GM23338 (cell line): ENCODE data around the gene TNFRSF1A. TPM values are rescaled to one million over a fixed set of nuclear protein-coding genes. Genes with fewer than 3 reads are reported as not detected.

Experiments used
- NANOG ChIP-seq: IDR thresholded peaks from 2 replicates; pipeline ENCODE4 v1.6.1; 2016; ENCODE audit warnings: antibody characterized with exemption, borderline replicate concordance
- polyA plus RNA-seq: library from polyadenylated mRNA; unstranded; fragments of >200 nt; fragmentation: Nextera tagmentation; extraction: Ambion mirVana; gene quantifications from 2 replicates; pipeline ENCODE4 v1.2.1, GENCODE V29; 2016
- total RNA-seq: library from RNA; depleted of rRNA; stranded (reverse); fragments of >200 nt; shearing (Covaris generic); gene quantifications from 2 replicates; pipeline ENCODE4 v1.2.3, GENCODE V29; 2014
- TF ChIP-seq, protein P1 (sequence below): fragments of 250-450 bp; sonication (Bioruptor Pico); IDR thresholded peaks from 2 replicates; pipeline ENCODE4 v1.5.0; 2020; ENCODE audit warnings: mild to moderate bottlenecking, moderate library complexity
- TF ChIP-seq, protein P2 (sequence below), 2 experiments: fragments of 200-600 bp in 1 of 2; sonication (generic) in 1 of 2; conservative IDR thresholded peaks; 2 replicates each; pipeline versions ENCODE4 v1.5.1 to v1.6.1; 2016 to 2017; ENCODE audit warnings: antibody characterized with exemption in 2 of 2, low read depth in 2 of 2, mild to moderate bottlenecking in 2 of 2, moderate library complexity in 1 of 2
- TF ChIP-seq, protein P3 (sequence below): IDR thresholded peaks from one replicate; pipeline ENCODE4 v1.6.1; 2018; ENCODE audit warnings: antibody characterized with exemption; ENCODE audit not compliant: unreplicated experiment

Gene TNFRSF1A
- total and polyA plus RNA-seq, 2 experiments from 2014 or later = 24.3 to 43.4 TPM

DNA sequence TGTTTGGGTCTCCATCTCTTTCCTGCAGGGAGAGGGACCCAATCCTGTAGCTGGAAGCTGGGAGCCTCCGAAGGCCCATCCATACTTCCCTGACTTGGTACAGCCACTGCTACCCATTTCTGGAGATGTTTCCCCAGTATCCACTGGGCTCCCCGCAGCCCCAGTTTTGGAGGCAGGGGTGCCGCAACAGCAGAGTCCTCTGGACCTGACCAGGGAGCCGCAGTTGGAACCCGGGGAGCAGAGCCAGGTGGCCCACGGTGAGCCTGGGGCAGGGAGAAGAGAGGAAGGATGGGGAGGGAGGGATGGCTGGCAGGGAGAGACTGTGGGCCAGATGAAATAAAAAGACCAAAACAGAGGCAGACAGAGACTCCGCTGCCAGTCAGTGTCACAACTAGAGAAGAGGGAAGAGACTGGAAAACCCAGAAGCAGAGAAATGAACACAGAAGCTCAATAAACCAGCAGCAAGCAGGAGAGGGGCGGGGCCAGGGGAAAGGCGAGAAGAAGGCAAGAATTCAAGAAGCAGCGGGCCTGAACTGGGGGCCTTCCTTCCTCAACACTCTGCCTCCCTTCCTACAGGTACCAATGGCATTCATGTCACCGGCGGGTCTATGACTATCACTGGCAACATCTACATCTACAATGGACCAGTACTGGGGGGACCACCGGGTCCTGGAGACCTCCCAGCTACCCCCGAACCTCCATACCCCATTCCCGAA, 48.4 kb upstream of the TNFRSF1A start (continued):
- TF ChIP-seq, protein P1, sequence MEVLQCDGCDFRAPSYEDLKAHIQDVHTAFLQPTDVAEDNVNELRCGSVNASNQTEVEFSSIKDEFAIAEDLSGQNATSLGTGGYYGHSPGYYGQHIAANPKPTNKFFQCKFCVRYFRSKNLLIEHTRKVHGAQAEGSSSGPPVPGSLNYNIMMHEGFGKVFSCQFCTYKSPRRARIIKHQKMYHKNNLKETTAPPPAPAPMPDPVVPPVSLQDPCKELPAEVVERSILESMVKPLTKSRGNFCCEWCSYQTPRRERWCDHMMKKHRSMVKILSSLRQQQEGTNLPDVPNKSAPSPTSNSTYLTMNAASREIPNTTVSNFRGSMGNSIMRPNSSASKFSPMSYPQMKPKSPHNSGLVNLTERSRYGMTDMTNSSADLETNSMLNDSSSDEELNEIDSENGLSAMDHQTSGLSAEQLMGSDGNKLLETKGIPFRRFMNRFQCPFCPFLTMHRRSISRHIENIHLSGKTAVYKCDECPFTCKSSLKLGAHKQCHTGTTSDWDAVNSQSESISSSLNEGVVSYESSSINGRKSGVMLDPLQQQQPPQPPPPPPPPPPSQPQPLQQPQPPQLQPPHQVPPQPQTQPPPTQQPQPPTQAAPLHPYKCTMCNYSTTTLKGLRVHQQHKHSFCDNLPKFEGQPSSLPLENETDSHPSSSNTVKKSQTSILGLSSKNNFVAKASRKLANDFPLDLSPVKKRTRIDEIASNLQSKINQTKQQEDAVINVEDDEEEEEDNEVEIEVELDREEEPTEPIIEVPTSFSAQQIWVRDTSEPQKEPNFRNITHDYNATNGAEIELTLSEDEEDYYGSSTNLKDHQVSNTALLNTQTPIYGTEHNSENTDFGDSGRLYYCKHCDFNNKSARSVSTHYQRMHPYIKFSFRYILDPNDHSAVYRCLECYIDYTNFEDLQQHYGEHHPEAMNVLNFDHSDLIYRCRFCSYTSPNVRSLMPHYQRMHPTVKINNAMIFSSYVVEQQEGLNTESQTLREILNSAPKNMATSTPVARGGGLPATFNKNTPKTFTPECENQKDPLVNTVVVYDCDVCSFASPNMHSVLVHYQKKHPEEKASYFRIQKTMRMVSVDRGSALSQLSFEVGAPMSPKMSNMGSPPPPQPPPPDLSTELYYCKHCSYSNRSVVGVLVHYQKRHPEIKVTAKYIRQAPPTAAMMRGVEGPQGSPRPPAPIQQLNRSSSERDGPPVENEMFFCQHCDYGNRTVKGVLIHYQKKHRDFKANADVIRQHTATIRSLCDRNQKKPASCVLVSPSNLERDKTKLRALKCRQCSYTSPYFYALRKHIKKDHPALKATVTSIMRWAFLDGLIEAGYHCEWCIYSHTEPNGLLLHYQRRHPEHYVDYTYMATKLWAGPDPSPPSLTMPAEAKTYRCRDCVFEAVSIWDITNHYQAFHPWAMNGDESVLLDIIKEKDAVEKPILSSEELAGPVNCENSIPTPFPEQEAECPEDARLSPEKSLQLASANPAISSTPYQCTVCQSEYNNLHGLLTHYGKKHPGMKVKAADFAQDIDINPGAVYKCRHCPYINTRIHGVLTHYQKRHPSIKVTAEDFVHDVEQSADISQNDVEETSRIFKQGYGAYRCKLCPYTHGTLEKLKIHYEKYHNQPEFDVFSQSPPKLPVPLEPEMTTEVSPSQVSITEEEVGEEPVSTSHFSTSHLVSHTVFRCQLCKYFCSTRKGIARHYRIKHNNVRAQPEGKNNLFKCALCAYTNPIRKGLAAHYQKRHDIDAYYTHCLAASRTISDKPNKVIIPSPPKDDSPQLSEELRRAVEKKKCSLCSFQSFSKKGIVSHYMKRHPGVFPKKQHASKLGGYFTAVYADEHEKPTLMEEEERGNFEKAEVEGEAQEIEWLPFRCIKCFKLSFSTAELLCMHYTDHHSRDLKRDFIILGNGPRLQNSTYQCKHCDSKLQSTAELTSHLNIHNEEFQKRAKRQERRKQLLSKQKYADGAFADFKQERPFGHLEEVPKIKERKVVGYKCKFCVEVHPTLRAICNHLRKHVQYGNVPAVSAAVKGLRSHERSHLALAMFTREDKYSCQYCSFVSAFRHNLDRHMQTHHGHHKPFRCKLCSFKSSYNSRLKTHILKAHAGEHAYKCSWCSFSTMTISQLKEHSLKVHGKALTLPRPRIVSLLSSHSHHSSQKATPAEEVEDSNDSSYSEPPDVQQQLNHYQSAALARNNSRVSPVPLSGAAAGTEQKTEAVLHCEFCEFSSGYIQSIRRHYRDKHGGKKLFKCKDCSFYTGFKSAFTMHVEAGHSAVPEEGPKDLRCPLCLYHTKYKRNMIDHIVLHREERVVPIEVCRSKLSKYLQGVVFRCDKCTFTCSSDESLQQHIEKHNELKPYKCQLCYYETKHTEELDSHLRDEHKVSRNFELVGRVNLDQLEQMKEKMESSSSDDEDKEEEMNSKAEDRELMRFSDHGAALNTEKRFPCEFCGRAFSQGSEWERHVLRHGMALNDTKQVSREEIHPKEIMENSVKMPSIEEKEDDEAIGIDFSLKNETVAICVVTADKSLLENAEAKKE (CRISPR knock-in tag) = no peak
- TF ChIP-seq, protein P2, sequence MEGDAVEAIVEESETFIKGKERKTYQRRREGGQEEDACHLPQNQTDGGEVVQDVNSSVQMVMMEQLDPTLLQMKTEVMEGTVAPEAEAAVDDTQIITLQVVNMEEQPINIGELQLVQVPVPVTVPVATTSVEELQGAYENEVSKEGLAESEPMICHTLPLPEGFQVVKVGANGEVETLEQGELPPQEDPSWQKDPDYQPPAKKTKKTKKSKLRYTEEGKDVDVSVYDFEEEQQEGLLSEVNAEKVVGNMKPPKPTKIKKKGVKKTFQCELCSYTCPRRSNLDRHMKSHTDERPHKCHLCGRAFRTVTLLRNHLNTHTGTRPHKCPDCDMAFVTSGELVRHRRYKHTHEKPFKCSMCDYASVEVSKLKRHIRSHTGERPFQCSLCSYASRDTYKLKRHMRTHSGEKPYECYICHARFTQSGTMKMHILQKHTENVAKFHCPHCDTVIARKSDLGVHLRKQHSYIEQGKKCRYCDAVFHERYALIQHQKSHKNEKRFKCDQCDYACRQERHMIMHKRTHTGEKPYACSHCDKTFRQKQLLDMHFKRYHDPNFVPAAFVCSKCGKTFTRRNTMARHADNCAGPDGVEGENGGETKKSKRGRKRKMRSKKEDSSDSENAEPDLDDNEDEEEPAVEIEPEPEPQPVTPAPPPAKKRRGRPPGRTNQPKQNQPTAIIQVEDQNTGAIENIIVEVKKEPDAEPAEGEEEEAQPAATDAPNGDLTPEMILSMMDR (conservative IDR thresholded peaks at IDR 0.05; ENCODE audit: low read depth in 2 of 2) = no peak
- TF ChIP-seq NANOG = no peak
- TF ChIP-seq, protein P3, sequence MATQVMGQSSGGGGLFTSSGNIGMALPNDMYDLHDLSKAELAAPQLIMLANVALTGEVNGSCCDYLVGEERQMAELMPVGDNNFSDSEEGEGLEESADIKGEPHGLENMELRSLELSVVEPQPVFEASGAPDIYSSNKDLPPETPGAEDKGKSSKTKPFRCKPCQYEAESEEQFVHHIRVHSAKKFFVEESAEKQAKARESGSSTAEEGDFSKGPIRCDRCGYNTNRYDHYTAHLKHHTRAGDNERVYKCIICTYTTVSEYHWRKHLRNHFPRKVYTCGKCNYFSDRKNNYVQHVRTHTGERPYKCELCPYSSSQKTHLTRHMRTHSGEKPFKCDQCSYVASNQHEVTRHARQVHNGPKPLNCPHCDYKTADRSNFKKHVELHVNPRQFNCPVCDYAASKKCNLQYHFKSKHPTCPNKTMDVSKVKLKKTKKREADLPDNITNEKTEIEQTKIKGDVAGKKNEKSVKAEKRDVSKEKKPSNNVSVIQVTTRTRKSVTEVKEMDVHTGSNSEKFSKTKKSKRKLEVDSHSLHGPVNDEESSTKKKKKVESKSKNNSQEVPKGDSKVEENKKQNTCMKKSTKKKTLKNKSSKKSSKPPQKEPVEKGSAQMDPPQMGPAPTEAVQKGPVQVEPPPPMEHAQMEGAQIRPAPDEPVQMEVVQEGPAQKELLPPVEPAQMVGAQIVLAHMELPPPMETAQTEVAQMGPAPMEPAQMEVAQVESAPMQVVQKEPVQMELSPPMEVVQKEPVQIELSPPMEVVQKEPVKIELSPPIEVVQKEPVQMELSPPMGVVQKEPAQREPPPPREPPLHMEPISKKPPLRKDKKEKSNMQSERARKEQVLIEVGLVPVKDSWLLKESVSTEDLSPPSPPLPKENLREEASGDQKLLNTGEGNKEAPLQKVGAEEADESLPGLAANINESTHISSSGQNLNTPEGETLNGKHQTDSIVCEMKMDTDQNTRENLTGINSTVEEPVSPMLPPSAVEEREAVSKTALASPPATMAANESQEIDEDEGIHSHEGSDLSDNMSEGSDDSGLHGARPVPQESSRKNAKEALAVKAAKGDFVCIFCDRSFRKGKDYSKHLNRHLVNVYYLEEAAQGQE = no peak
